A549 treated with AZD2906 at 1 μM for 4 hours (cell line): ENCODE data around the gene SLC25A3. TPM values are rescaled to one million over a fixed set of nuclear protein-coding genes. Genes with fewer than 3 reads are reported as not detected.

ENCODE experiments used
- total RNA-seq: library from RNA; stranded (reverse); fragments of 200-300 nt; extraction: Qiagen RNA extraction; gene quantifications from 5 replicates; pipeline ENCODE4 v1.2.3, GENCODE V29; 2022

SLC25A3 gene
- total RNA-seq = 739 to 800 TPM (median 776 TPM) in 5 replicates

GRCh38 chr12:98593351-98594049, at the start of gene SLC25A3:
SLC25A3 (plus strand) TSS chr12:98593686; CDS start chr12:98593979, 293 bp downstream.

GRCh38 chr12:98644712-98645571, 51.5 kb downstream of the SLC25A3 start, which contains the start of the genes APAF1 and IKBIP:
APAF1 (plus strand) TSS chr12:98645290; CDS start chr12:98648360, 3,070 bp downstream.
IKBIP (minus strand) TSS chr12:98644788; CDS start chr12:98644701, 87 bp downstream.

Other genes starting within 250 kb of the SLC25A3 start
- gene TMPO, start 78.1 kb upstream of the SLC25A3 start, total RNA-seq = 70.4 to 103 TPM (median 78.3 TPM) in 5 replicates
- 64.3 to 79.3 TPM (median 68.3 TPM) in 5 replicates for gene IKBIP, start 51.1 kb downstream of the SLC25A3 start, total RNA-seq
- gene APAF1, start 51.6 kb downstream of the SLC25A3 start, total RNA-seq = 11.2 to 14.4 TPM (median 13.7 TPM) in 5 replicates